NCI-H69 (cell line): ENCODE results near the gene CNN2.

Experiments used
- DNase-seq: peaks from one replicate; lab custom pipeline; 2025; lab: John Stamatoyannopoulos, UW

The CNN2 gene

DNA sequence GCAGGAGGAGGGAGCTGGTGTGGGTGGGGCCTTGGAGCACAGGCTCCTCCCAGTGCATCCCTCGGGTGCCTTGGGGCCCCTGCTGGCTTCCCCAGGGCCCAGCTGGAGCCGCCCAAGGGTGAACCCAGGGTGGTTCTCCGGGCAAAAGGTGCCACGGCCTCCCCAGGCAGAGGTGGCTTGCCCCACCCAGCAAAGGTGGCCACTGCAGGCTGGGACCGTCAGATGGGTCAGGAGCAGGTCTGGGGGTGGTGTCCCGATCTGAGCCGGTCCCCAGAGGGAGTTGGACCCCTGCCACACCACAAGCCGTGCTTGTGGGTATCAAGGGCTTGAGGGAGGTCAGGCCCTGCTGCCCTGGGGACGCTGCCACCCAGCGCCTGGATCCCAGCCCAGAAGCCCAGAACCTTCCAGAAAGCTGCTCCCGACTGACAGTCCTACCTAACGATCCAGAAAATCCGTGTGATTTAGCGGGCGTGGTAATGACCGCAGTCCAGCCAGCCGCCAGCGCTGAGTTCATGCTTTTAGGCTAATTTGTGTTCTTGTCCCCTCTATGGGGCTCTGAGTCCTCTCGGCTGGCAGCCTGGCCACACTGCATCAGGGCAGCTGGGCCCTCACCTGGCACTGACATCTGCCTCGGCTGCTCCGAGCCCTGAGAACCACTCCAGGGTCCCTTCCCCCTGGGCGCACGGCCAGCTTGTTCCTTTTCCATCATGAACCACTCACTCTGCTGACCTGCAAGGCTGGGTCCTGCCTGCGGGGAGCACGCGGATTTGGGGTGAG lies 31.2 kb upstream of the CNN2 start:
- DNase-seq = no peak

DNA sequence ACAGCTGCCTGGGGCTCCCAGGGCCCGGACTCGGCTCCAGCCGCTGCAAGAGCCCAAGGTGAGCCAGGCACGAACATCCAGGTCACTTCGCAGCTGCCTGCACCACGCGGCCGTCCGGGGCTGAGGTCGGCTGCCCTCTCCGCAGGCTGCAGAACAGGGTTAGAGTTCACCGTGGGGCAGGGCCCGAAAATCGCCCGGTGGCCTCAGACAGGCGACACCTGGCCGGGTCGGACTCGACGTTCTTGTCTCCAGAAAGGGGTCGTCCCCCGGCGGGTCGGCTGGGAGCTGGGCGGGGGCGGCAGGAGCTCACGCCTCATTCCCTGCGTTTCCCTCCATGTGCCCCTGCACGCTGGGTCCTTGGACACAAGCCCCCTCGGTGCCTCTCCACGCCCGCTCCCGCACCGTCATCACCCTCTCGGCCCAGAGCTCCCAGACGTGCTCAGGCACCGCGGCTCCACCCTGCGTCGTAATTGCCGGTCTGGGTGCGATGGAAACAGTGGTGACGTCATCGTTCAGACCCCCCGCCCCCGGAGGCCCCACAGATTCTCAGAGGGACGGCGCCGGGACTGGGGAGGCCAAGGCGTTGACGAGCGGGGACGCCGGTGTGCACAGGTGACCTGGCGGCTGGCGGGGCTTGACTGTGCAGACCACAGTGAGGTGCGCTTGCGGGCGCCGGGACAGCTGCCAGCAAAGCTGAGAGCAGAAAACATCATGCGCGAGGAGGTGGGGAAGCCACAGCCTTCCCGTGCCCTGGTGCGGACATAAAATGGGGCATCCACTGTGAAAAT lies 30.2 kb upstream of the CNN2 start:
- peak; percentile 87 for DNase-seq

DNA sequence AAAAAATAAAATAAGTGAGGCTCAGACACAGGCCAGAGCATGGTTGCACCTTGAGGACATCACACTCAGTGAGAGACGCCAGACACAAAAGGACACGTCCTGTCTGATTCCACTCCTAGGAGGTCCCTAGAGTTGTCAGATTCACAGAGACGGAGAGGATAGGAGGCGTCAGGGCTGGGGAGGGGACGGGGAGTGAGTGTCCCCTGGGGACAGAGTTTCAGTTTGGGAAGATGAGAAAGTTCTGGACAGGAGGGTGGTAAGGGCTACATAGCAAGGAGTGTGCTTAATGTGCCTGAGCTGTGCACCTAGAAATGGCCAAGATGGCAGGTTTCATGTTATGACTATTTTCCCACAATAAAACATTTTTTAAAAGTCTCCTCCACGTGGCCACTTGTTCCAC lies 28.3 kb upstream of the CNN2 start:
- no peak for DNase-seq

DNA sequence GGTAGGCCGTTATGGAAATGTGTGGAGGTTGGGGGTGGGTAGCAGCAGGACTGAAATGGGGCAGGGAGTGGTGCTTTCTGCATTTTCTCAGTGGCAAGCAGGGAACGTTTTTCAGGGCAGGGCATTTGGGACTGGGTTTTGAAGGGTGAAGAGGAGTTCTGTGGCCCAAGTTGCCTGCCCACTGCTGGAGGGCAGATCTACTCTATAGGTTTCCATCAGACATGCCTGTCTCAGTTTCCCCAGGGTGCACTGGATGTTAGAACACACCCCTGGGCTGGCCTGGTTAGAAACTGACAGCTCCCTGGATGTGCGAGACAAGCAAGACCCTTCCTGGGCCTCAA lies 27.1 kb upstream of the CNN2 start:
- DNase-seq = no peak

DNA sequence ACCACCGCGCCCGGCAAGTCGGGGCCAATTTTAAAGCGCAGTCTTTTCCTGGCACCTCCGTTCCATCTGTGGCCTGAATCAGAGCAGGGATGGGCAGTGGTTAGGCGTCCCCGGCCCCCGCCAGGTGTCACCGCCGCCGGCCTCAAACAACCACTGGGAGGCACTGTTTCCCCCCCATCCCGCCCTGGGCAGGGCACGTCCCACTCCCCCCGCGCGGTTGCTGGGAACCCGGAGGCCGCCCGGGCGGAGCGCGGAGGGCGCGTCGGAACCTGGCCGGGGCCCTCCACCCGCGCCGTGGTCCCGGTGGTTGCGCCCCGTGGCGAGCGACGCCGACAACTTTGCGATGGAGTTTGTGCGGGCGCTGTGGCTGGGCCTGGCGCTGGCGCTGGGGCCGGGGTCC lies 26.3 kb upstream of the CNN2 start, which contains the start of gene GRIN3B:
TSS of gene GRIN3B (plus strand) at position 325 of the 400 bp plus-strand sequence. CDS start at position 344, 19 bp downstream.
- DNase-seq = peak; percentile 77

DNA sequence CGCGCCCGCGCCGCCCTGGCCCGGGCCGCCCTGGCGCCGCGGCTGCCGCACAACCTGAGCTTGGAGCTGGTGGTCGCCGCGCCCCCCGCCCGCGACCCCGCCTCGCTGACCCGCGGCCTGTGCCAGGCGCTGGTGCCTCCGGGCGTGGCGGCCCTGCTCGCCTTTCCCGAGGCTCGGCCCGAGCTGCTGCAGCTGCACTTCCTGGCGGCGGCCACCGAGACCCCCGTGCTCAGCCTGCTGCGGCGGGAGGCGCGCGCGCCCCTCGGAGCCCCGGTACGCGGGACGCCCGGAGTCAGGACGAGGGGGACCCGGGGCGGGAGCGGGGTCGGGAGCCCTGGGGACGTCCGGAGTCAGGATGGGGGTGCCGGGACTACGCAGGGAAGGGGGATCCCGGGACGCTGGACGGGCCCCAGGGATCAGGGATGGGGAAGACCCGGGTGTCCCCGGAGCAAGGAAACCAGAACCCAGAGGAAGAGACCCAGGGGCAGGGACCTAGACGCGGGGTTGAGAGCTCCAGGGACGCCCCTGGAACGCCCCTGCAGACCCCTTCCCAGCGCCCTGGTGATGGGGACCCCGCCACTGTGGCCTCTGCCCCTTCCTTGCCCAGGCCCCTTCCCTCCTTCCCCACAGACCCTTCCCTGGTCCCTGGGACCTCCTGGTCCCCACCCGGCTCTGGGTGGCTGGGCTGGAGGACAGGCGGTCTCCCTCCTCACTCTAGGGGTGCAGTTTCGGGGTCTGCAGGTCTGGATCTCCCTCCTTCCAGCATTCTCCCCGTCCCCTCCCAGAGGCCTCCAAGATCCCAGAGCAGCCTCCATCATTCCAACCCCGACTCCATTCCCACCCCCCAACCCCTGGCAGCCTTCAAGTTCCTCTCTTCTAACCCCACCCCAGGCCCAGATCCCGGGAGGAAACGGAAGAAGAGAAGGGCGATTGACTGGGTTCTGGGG lies 25.5 kb upstream of the CNN2 start:
- DNase-seq = no peak

DNA sequence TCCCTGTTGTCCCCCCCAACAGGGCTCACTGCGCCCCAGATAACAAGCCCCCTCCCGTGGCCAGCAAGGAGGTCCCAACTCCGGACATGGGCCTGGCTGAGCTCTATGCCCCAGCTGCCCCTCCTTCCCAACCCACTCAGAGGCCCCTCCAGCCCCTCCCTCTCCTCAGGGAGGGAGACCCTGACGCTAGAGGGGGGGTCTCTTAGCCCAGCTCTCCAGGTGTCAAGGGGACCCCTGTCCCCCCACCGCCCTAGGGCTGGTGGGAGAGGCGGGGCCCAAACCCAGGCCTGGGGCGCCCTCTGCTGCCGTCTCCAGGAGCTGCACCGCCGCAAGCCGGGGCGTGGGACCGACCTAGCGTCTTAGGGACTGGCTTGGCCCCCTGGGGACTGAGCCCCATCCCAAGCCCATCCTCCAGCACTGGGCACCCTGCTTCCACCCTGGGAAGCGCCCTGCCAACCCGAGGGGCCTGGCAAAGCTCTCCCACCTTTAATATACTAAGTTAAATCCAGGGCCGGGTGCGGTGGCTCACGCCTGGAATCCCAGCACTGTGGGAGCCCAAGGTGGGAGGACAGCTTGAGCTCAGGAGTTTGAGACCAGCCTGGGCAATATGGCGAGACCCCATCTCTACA lies 24.8 kb upstream of the CNN2 start:
- peak; percentile 65 for DNase-seq

DNA sequence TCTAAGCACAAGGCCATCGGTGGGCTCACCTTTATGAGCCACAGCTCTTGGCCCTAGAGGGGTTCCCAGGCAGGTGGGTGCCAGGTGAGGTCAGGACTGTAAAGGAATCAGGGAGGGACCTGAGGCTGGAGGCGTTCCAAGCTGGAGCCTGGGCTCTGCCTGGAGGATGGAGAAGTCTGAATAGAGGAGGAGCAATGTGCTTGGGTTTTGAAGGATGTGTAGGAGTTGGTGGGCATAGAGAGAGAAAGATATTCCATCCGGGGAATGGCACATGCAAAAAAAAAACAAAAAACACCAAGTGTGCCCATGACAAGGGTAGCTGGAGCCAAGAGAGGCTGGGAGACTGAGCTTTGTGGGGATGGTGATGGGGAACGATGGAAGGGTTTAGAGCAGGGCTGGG lies 23.8 kb upstream of the CNN2 start:
- no peak for DNase-seq

DNA sequence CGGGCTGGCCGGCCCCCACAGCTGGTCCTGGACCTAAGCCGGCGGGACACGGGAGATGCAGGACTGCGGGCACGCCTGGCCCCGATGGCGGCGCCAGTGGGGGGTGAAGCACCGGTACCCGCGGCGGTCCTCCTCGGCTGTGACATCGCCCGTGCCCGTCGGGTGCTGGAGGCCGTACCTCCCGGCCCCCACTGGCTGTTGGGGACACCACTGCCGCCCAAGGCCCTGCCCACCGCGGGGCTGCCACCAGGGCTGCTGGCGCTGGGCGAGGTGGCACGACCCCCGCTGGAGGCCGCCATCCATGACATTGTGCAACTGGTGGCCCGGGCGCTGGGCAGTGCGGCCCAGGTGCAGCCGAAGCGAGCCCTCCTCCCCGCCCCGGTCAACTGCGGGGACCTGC lies 23.1 kb upstream of the CNN2 start:
- DNase-seq = no peak

DNA sequence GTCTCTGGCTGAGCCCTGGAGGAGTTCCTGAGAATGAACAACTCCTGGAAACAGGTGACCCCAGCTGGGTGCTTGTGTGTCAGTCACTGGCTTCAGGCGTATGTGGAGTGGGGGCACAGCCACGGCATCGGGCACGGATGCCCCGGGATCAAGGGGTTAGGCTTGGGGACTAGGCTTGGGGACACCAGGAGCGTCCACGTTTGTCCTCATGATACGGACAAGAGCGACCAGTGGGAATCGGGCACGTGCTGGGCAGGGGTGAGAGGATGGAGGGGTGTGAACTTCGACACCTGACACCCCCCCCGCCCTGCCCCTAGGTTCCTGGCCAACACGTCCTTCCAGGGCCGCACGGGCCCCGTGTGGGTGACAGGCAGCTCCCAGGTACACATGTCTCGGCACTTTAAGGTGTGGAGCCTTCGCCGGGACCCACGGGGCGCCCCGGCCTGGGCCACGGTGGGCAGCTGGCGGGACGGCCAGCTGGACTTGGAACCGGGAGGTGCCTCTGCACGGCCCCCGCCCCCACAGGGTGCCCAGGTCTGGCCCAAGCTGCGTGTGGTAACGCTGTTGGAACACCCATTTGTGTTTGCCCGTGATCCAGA lies 22.1 kb upstream of the CNN2 start:
- no peak for DNase-seq

DNA sequence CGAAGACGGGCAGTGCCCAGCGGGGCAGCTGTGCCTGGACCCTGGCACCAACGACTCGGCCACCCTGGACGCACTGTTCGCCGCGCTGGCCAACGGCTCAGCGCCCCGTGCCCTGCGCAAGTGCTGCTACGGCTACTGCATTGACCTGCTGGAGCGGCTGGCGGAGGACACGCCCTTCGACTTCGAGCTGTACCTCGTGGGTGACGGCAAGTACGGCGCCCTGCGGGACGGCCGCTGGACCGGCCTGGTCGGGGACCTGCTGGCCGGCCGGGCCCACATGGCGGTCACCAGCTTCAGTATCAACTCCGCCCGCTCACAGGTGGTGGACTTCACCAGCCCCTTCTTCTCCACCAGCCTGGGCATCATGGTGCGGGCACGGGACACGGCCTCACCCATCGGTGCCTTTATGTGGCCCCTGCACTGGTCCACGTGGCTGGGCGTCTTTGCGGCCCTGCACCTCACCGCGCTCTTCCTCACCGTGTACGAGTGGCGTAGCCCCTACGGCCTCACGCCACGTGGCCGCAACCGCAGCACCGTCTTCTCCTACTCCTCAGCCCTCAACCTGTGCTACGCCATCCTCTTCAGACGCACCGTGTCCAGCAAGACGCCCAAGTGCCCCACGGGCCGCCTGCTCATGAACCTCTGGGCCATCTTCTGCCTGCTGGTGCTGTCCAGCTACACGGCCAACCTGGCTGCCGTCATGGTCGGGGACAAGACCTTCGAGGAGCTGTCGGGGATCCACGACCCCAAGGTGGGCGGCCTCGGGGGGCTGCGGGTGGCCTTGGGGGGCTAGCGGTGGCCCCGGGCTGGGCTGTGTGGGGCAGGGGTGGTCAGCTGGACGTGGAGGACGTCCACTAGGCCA lies 21.4 kb upstream of the CNN2 start:
- DNase-seq = no peak

DNA sequence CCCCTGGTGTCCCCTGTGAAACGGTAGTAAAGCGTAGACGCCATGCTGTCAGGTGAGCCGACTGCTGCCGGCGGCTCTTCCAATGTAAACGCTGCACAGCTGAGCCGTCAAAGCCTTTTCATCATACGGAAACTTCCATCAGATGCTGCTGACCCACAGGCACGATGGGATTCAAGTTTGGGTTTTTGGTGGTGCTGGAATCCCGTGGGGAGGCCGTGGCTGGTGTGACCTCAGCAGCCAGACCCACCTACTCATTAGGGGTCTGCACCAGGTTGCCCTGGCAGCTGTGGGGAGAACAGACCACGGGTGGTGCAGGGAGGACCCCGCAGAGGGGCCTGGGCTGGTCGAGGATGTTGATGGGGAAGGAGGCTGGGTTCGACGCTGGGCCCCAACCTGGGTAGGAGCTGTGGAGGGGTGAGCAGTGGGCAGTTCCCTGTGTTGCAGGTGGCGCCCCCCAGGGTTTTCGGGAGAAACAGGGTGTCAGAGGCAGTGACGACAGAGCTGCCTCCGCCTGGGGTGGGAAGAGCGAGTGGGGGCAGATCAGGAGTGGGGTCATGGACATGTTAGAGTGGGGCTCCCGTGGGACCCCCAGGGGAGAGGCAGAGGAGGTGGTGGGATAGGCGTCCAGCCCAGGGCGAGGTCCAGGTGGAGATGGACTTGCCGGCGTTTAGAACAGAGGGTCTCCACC lies 19.6 kb upstream of the CNN2 start:
- DNase-seq = no peak

DNA sequence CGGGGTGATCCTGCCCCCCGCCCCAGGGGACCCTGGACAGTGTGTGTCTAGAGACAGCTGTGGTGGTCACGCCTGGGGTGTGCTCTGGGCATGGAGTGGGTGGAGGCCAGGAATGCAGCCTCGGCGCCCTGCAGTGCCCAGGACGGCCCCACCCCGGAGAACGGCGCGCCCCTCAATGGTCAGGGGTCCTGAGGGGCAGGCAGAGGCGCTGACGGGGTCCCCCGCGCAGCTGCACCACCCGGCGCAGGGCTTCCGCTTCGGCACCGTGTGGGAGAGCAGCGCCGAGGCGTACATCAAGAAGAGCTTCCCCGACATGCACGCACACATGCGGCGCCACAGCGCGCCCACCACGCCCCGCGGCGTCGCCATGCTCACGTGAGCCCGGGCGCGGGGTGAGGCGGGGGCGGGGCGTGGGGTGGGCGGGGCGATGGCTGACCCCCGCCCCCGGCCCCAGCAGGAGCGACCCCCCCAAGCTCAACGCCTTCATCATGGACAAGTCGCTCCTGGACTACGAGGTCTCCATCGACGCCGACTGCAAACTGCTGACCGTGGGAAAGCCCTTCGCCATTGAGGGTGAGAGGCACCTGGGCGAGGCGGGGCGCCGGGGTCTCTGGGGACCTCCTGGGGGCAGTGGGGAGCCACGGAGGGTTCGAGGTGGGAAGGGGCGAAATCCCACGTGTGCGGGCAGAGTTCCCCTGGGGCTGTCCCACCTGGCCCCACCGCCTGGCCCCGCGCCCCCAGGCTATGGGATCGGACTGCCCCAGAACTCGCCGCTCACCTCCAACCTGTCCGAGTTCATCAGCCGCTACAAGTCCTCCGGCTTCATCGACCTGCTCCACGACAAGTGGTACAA lies 18.8 kb upstream of the CNN2 start:
- DNase-seq = no peak

DNA sequence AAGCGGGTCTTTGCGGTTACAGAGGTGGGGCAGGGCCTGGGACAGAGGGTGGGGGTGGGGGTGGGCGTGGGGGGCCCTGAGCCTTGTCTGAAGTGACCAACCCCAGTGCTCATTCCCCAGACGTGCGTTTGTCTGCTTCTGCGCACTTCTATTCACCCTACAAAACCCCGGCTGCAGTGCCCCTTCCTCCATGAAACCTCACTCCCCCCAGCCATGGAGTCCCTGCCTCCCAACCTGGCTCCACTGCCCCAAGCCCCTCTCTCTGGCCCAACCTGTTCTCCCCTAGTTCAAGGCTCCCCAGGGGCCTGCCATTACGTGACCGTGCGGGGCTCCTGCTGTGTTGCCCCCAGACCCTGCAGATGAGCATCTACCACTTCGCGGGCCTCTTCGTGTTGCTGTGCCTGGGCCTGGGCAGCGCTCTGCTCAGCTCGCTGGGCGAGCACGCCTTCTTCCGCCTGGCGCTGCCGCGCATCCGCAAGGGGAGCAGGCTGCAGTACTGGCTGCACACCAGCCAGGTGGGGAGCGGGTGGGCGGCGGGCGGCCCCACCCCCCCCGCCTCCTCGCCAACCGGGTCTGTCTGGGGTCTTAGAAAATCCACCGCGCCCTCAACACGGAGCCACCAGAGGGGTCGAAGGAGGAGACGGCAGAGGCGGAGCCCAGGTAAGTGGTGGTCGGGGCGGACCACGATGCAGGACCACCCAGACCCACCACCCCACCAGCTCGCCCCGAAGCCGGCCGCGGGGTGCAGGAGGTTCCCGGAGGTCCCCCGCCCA lies 18.0 kb upstream of the CNN2 start:
- DNase-seq = no peak

DNA sequence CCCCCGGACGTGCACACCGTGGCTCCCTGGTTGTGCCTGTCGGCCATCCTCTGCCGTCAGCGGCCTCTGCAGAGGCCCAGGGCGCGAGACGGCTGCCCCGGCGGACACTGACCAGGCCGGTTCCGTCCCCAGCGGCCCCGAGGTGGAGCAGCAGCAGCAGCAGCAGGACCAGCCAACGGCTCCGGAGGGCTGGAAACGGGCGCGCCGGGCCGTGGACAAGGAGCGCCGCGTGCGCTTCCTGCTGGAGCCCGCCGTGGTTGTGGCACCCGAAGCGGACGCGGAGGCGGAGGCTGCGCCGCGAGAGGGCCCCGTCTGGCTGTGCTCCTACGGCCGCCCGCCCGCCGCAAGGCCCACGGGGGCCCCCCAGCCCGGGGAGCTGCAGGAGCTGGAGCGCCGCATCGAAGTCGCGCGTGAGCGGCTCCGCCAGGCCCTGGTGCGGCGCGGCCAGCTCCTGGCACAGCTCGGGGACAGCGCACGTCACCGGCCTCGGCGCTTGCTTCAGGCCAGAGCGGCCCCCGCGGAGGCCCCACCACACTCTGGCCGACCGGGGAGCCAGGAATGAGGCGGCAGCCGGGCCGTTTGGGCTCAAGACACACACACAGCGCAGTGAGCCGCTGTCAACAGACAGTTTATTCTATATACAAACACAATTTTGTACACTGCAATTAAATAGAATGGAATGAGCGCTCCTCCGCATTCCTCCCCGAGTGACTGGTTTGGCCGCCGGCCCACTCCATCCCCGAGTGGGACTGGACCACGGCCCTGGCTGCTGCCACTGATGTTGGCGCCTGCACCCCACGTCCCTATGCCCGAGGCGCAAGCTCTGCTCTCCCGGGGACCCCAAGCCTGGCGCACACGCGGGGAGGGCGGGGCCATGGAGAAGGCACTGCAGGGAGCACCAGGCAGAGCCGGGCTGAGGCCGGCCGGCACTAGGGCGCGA lies 17.1 kb upstream of the CNN2 start:
- no peak for DNase-seq

DNA sequence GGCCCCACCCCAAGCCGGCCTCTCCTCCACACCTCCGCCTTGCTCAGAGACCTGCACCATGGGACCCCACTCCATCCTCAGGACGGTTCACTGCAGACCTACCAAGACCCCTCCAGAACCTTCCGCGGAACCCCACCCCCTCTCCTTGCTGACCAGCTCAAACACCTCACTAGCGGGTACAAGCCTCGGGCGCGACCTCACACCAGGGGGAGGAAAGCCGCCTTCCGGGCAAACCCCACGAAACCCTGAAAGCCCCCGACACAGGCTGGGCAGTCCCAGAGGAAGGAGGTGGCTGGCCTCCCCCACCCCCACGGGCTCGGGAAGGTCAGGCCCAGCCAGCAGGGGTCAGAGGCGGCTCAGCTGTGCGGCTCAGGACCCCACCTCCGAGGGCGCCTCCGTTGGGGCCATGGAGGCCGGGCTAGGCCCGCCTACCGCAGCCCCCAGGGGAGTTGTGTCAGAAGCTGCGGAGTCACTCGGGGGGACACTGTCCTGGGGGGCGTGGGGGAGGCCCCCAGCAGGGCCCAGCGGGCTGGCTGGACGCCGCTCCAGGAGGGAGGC lies 16.3 kb upstream of the CNN2 start:
- DNase-seq = no peak
